Ishikawa (cell line): ENCODE results near the gene CAMK4.

Source experiments
- CEBPB ChIP-seq: IDR thresholded peaks from 2 replicates; pipeline ENCODE4 v1.6.1; 2012
- CREB1 ChIP-seq: IDR thresholded peaks from 2 replicates; pipeline ENCODE4 v1.6.1; 2012; ENCODE audit warnings: low read depth
- EGR1 ChIP-seq: IDR thresholded peaks from 2 replicates; pipeline ENCODE4 v1.6.1; 2012
- EP300 ChIP-seq: IDR thresholded peaks from 2 replicates; pipeline ENCODE4 v1.6.1; 2012; ENCODE audit warnings: borderline replicate concordance
- FOXM1 ChIP-seq: IDR thresholded peaks from 2 replicates; pipeline ENCODE4 v1.6.1; 2012; ENCODE audit warnings: low read depth, borderline replicate concordance
- NFIC ChIP-seq: IDR thresholded peaks from 2 replicates; pipeline ENCODE4 v1.6.1; 2012
- RAD21 ChIP-seq: IDR thresholded peaks from 2 replicates; pipeline ENCODE4 v1.6.1; 2012; ENCODE audit warnings: low read depth
- TAF1 ChIP-seq: IDR thresholded peaks from 2 replicates; pipeline ENCODE4 v1.6.1; 2012; ENCODE audit warnings: low read depth, mild to moderate bottlenecking
- YY1 ChIP-seq: IDR thresholded peaks from 2 replicates; pipeline ENCODE4 v1.6.1; 2012; ENCODE audit warnings: low read depth
- TF ChIP-seq, protein P1 (sequence below): IDR thresholded peaks from 2 replicates; pipeline ENCODE4 v1.6.1; 2012; ENCODE audit warnings: low read depth, mild to moderate bottlenecking
- TF ChIP-seq, protein P2 (sequence below): IDR thresholded peaks from 2 replicates; pipeline ENCODE4 v1.6.1; 2012

DNA sequence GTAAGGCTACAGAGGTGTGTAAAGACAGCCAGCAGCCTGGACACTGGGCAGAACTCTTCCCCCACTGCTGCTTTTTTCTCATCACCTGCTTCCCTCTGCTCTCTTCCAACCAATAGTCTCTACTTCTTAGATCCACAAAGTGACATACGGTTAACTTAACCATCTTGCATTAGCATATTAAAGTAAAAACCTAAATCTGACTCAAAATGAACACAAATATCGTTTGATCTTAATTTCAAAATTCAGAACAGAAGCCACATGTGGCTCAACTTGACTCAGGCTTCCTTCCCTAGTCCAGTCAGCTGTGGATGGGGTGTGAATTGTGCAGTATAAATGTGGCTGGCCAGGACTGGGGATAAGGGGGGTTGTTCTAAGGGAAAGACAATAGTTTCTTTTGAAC lies 173.8 kb downstream of the CAMK4 start:
- TF ChIP-seq CREB1 (no peak), EGR1 (no peak), YY1 (no peak), EP300 (no peak), RAD21 (no peak), TAF1 (no peak), CEBPB (no peak), NFIC (no peak), FOXM1 (no peak)
- TF ChIP-seq, protein P1, sequence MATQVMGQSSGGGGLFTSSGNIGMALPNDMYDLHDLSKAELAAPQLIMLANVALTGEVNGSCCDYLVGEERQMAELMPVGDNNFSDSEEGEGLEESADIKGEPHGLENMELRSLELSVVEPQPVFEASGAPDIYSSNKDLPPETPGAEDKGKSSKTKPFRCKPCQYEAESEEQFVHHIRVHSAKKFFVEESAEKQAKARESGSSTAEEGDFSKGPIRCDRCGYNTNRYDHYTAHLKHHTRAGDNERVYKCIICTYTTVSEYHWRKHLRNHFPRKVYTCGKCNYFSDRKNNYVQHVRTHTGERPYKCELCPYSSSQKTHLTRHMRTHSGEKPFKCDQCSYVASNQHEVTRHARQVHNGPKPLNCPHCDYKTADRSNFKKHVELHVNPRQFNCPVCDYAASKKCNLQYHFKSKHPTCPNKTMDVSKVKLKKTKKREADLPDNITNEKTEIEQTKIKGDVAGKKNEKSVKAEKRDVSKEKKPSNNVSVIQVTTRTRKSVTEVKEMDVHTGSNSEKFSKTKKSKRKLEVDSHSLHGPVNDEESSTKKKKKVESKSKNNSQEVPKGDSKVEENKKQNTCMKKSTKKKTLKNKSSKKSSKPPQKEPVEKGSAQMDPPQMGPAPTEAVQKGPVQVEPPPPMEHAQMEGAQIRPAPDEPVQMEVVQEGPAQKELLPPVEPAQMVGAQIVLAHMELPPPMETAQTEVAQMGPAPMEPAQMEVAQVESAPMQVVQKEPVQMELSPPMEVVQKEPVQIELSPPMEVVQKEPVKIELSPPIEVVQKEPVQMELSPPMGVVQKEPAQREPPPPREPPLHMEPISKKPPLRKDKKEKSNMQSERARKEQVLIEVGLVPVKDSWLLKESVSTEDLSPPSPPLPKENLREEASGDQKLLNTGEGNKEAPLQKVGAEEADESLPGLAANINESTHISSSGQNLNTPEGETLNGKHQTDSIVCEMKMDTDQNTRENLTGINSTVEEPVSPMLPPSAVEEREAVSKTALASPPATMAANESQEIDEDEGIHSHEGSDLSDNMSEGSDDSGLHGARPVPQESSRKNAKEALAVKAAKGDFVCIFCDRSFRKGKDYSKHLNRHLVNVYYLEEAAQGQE, result no peak
- TF ChIP-seq, protein P2, sequence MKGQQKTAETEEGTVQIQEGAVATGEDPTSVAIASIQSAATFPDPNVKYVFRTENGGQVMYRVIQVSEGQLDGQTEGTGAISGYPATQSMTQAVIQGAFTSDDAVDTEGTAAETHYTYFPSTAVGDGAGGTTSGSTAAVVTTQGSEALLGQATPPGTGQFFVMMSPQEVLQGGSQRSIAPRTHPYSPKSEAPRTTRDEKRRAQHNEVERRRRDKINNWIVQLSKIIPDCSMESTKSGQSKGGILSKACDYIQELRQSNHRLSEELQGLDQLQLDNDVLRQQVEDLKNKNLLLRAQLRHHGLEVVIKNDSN, result no peak
